ENCODE data around the gene SLC25A28. TPM values are rescaled to one million over a fixed set of nuclear protein-coding genes. Genes with fewer than 3 reads are reported as not detected.

Gene SLC25A28
- total RNA-seq, 1 experiment from 2014 or later = 42.8 TPM

GRCh38 chr10:99631496-99631895 lies 11.3 kb upstream of the SLC25A28 start:
- Histone ChIP-seq H3K9me3 (ENCODE audit: control insufficient read depth, insufficient read depth, low read depth, low read length) (no peaks in the 10 kb centered on the region), H3K36me3 (ENCODE audit: control insufficient read depth, insufficient read depth, low read length) (no peaks in the 10 kb centered on the region), H3K4me3 (ENCODE audit: low read depth in 2 of 2, low read length in 2 of 2) (no peak overlapping the region), H3K27ac (ENCODE audit: low read length) (no peak overlapping the region), H3K27me3 (ENCODE audit: control insufficient read depth, insufficient read depth, low read length) (no peaks in the 10 kb centered on the region; the same call in 1 of the 2 replicates), H3K4me1 (ENCODE audit: control insufficient read depth, insufficient read depth, low read length) (no peaks in the 10 kb centered on the region)
- no peak for DNase-seq (ENCODE audit: low read depth, low spot score)
- POLR2A ChIA-PET = no interaction called here
- CTCF ChIA-PET = interaction anchor here (0.6 kb wide), 1 partner anchor 71 kb away, joined by 3 read pairs; no protein-coding TSS in a partner anchor
- TF ChIP-seq, protein P1, sequence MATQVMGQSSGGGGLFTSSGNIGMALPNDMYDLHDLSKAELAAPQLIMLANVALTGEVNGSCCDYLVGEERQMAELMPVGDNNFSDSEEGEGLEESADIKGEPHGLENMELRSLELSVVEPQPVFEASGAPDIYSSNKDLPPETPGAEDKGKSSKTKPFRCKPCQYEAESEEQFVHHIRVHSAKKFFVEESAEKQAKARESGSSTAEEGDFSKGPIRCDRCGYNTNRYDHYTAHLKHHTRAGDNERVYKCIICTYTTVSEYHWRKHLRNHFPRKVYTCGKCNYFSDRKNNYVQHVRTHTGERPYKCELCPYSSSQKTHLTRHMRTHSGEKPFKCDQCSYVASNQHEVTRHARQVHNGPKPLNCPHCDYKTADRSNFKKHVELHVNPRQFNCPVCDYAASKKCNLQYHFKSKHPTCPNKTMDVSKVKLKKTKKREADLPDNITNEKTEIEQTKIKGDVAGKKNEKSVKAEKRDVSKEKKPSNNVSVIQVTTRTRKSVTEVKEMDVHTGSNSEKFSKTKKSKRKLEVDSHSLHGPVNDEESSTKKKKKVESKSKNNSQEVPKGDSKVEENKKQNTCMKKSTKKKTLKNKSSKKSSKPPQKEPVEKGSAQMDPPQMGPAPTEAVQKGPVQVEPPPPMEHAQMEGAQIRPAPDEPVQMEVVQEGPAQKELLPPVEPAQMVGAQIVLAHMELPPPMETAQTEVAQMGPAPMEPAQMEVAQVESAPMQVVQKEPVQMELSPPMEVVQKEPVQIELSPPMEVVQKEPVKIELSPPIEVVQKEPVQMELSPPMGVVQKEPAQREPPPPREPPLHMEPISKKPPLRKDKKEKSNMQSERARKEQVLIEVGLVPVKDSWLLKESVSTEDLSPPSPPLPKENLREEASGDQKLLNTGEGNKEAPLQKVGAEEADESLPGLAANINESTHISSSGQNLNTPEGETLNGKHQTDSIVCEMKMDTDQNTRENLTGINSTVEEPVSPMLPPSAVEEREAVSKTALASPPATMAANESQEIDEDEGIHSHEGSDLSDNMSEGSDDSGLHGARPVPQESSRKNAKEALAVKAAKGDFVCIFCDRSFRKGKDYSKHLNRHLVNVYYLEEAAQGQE (IDR thresholded peaks at IDR 0.05; ENCODE audit: insufficient read depth in 1 of 2, low read depth in 2 of 2, low read length in 1 of 2) = no peak
- TF ChIP-seq SIN3A (IDR thresholded peaks at IDR 0.05; ENCODE audit: borderline replicate concordance, insufficient read depth, low read depth, low read length) (no peak), TCF7L2 (IDR thresholded peaks at IDR 0.05; ENCODE audit: low read depth, low read length) (no peak), POLR2AphosphoS5 (IDR thresholded peaks at IDR 0.05; ENCODE audit: low read depth, low read length) (no peak)
- TF ChIP-seq, protein P2, sequence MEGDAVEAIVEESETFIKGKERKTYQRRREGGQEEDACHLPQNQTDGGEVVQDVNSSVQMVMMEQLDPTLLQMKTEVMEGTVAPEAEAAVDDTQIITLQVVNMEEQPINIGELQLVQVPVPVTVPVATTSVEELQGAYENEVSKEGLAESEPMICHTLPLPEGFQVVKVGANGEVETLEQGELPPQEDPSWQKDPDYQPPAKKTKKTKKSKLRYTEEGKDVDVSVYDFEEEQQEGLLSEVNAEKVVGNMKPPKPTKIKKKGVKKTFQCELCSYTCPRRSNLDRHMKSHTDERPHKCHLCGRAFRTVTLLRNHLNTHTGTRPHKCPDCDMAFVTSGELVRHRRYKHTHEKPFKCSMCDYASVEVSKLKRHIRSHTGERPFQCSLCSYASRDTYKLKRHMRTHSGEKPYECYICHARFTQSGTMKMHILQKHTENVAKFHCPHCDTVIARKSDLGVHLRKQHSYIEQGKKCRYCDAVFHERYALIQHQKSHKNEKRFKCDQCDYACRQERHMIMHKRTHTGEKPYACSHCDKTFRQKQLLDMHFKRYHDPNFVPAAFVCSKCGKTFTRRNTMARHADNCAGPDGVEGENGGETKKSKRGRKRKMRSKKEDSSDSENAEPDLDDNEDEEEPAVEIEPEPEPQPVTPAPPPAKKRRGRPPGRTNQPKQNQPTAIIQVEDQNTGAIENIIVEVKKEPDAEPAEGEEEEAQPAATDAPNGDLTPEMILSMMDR (IDR thresholded peaks at IDR 0.05) = no peak
- in situ Hi-C loops (cut with HindIII; ENCODE audit: low pct_unique_long_range_greater_than_20kb, low sequenced_read_pairs) = no loop called here
- intact Hi-C loops (cut with micrococcal nuclease; ENCODE audit: unreplicated experiment) = loop anchor here (5.0 kb wide), 1 partner anchor 81 kb away; no protein-coding TSS in a partner anchor
- BruUV-seq (replicated peaks) = no TSS peak
- ATAC-seq = no peak

- Histone ChIP-seq H3K4me3 (ENCODE audit: low read depth in 2 of 2, low read length in 2 of 2) (no peak overlapping the region), H3K27ac (ENCODE audit: low read length) (no peak overlapping the region), H3K27me3 (ENCODE audit: control insufficient read depth, insufficient read depth, low read length) (no peaks in the 10 kb centered on the region; the same call in 1 of the 2 replicates), H3K9me3 (ENCODE audit: control insufficient read depth, insufficient read depth, low read depth, low read length) (no peaks in the 10 kb centered on the region), H3K36me3 (ENCODE audit: control insufficient read depth, insufficient read depth, low read length) (no peaks in the 10 kb centered on the region), H3K4me1 (ENCODE audit: control insufficient read depth, insufficient read depth, low read length) (no peaks in the 10 kb centered on the region)
- in situ Hi-C loops (cut with HindIII; ENCODE audit: low pct_unique_long_range_greater_than_20kb, low sequenced_read_pairs) (no loop called here), intact Hi-C loops (cut with micrococcal nuclease; ENCODE audit: unreplicated experiment) (loop anchor here (5.0 kb wide), 1 partner anchor 81 kb away; no protein-coding TSS in a partner anchor)
- no TSS peak for BruUV-seq (replicated peaks)
- ATAC-seq = peak; percentile 42; the same call in 1 of the 2 replicates
- CTCF ChIA-PET = no interaction called here
- POLR2A ChIA-PET = no interaction called here
- no peak for DNase-seq (ENCODE audit: low read depth, low spot score)
- no peak for TF ChIP-seq SIN3A (IDR thresholded peaks at IDR 0.05; ENCODE audit: borderline replicate concordance, insufficient read depth, low read depth, low read length)
Observed at GRCh38 chr10:99630991-99631390, 10.8 kb upstream of the SLC25A28 start.

DNA sequence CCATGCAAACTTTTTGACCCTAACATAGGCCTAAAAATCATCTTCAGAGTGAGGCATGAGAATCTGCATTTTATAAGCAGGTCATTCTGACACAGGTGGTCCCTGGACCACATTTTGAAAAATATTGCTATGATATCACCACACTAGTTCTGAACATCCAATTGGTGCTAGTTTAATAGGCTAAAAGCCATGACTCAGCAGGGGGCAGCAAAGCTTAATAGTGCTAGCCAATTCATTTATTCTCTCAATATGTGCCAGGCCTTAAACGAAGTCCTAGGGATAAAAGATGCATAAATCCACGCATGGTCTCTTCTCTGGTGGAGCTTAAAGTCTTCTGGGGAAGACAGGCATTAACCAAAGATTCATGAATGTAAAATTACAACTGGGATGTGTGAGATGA lies 10.2 kb upstream of the SLC25A28 start:
- BruUV-seq (replicated peaks) = no TSS peak
- no peaks in the 10 kb centered on the region for H3K4me1 ChIP-seq (ENCODE audit: control insufficient read depth, insufficient read depth, low read length)
- CTCF ChIA-PET = no interaction called here
- DNase-seq (ENCODE audit: low read depth, low spot score) (no peak), ATAC-seq (peak; percentile 83)
- no peaks in the 10 kb centered on the region for H3K36me3 ChIP-seq (ENCODE audit: control insufficient read depth, insufficient read depth, low read length)
- no peak overlapping the region for H3K27ac ChIP-seq (ENCODE audit: low read length)
- no peaks in the 10 kb centered on the region; the same call in 1 of the 2 replicates for H3K27me3 ChIP-seq (ENCODE audit: control insufficient read depth, insufficient read depth, low read length)
- no peak for TF ChIP-seq TCF7L2 (IDR thresholded peaks at IDR 0.05; ENCODE audit: low read depth, low read length)
- no peak for TF ChIP-seq POLR2AphosphoS5 (IDR thresholded peaks at IDR 0.05; ENCODE audit: low read depth, low read length)
- no peak for TF ChIP-seq SIN3A (IDR thresholded peaks at IDR 0.05; ENCODE audit: borderline replicate concordance, insufficient read depth, low read depth, low read length)
- TF ChIP-seq, protein P1 (IDR thresholded peaks at IDR 0.05; ENCODE audit: insufficient read depth in 1 of 2, low read depth in 2 of 2, low read length in 1 of 2) = no peak
- TF ChIP-seq, protein P2 (IDR thresholded peaks at IDR 0.05) = peak; percentile 55
- H3K9me3 ChIP-seq (ENCODE audit: control insufficient read depth, insufficient read depth, low read depth, low read length) = no peaks in the 10 kb centered on the region
- intact Hi-C loops (cut with micrococcal nuclease; ENCODE audit: unreplicated experiment) (loop anchor here (5.0 kb wide), 1 partner anchor 82 kb away; no protein-coding TSS in a partner anchor), in situ Hi-C loops (cut with HindIII; ENCODE audit: low pct_unique_long_range_greater_than_20kb, low sequenced_read_pairs) (no loop called here)
- POLR2A ChIA-PET = no interaction called here
- no peak overlapping the region for H3K4me3 ChIP-seq (ENCODE audit: low read depth in 2 of 2, low read length in 2 of 2)

Data from Panc1 (cell line).